Osteoblast (primary cell): Measurements from ENCODE around the gene SRPK2. TPM values are rescaled to one million over a fixed set of nuclear protein-coding genes. Genes with fewer than 3 reads are reported as not detected.
"Not testable (repeated sequence)": the region's sequence is repeated elsewhere in the genome, so short reads cannot be mapped to it uniquely, and the experiment has no call there.

Experiments used
- DNase-seq: peaks from one replicate; pipeline ENCODE4 v3.0.0; 2011; ENCODE audit warnings: low spot score, mixed read lengths; ENCODE audit not compliant: insufficient read length; ENCODE audit errors: missing footprints
- H2AFZ ChIP-seq: 2 replicates; pipeline ENCODE4 v1.6.0; 2011; ENCODE audit warnings: mild to moderate bottlenecking, low read length
- H3K27ac ChIP-seq: 2 replicates; pipeline ENCODE4 v1.5.1; 2011; ENCODE audit warnings: mild to moderate bottlenecking, low read depth, low read length, moderate library complexity
- H3K27me3 ChIP-seq: 2 replicates; pipeline ENCODE4 v1.6.0; 2012; ENCODE audit warnings: mild to moderate bottlenecking, control low read depth, inconsistent platforms, low read length, moderate library complexity; ENCODE audit not compliant: insufficient read depth
- H3K36me3 ChIP-seq: 2 replicates; pipeline ENCODE4 v1.5.1; 2011; ENCODE audit warnings: mild to moderate bottlenecking, low read length, control low read depth, moderate library complexity; ENCODE audit not compliant: insufficient read depth
- H3K4me1 ChIP-seq: 2 replicates; pipeline ENCODE4 v1.5.1; 2011; ENCODE audit warnings: mild to moderate bottlenecking, low read length, control low read depth, moderate library complexity; ENCODE audit not compliant: insufficient read depth
- H3K4me2 ChIP-seq: 2 replicates; pipeline ENCODE4 v1.6.0; 2011; ENCODE audit warnings: mild to moderate bottlenecking, low read length; ENCODE audit not compliant: insufficient read depth
- H3K4me3 ChIP-seq: fragments of 200-600 bp; sonication (generic); 3 replicates; pipeline ENCODE4 v1.5.1; 2012; ENCODE audit warnings: mild to moderate bottlenecking, low read length, inconsistent platforms; ENCODE audit not compliant: insufficient read depth
- H3K79me2 ChIP-seq: 2 replicates; pipeline ENCODE4 v1.6.0; 2012; ENCODE audit warnings: mild to moderate bottlenecking, low read length, control low read depth, inconsistent platforms; ENCODE audit not compliant: insufficient read depth
- H3K9me3 ChIP-seq: 2 replicates; pipeline ENCODE4 v1.5.1; 2011; ENCODE audit warnings: low read depth, low read length, control low read depth
- H4K20me1 ChIP-seq: 2 replicates; pipeline ENCODE4 v1.6.0; 2012; ENCODE audit warnings: mild to moderate bottlenecking, low read length, control low read depth; ENCODE audit not compliant: insufficient read depth
- CTCF ChIP-seq: IDR thresholded peaks from 2 replicates; pipeline ENCODE4 v1.5.1; 2011; ENCODE audit warnings: mild to moderate bottlenecking, low read depth, low read length, moderate library complexity; ENCODE audit errors: extremely low read depth
- total RNA-seq: library from RNA; depleted of rRNA; stranded (reverse); fragments of >200 nt; gene quantifications from 2 replicates; pipeline ENCODE4 v1.2.3, GENCODE V29; 2012

SRPK2 gene
- total RNA-seq, 1 donor = 82.2 TPM

- Histone ChIP-seq H4K20me1 (no peaks in the 10 kb centered on the region), H3K27ac (no peak overlapping the region), H3K27me3 (no peaks in the 10 kb centered on the region), H2AFZ (no peak overlapping the region), H3K9me3 (no peaks in the 10 kb centered on the region), H3K36me3 (no peaks in the 10 kb centered on the region), H3K4me2 (no peak overlapping the region), H3K4me3 (no peak overlapping the region), H3K4me1 (peaks cover 5% of the 10 kb centered on the region), H3K79me2 (no peaks in the 10 kb centered on the region)
- DNase-seq = no peak
- no peak for TF ChIP-seq CTCF
These were observed 38.0 kb upstream of the SRPK2 start for GRCh38 chr7:105426606-105427146.

GRCh38 chr7:105423987-105424386, 35.3 kb upstream of the SRPK2 start:
- Histone ChIP-seq H3K36me3 (no peaks in the 10 kb centered on the region), H4K20me1 (no peaks in the 10 kb centered on the region), H3K27ac (no peak overlapping the region), H3K4me1 (no peaks in the 10 kb centered on the region), H3K27me3 (no peaks in the 10 kb centered on the region), H3K79me2 (no peaks in the 10 kb centered on the region), H3K4me2 (no peak overlapping the region), H3K4me3 (no peak overlapping the region), H2AFZ (no peak overlapping the region), H3K9me3 (no peaks in the 10 kb centered on the region)
- TF ChIP-seq CTCF = no peak
- DNase-seq = no peak

GRCh38 chr7:105413887-105414437, 25.2 kb upstream of the SRPK2 start:
- Histone ChIP-seq H4K20me1 (no peaks in the 10 kb centered on the region), H3K9me3 (no peaks in the 10 kb centered on the region), H3K79me2 (no peaks in the 10 kb centered on the region), H3K4me2 (no peak overlapping the region), H3K27me3 (no peaks in the 10 kb centered on the region), H2AFZ (no peak overlapping the region), H3K4me3 (no peak overlapping the region), H3K27ac (no peak overlapping the region), H3K36me3 (no peaks in the 10 kb centered on the region), H3K4me1 (no peaks in the 10 kb centered on the region)
- DNase-seq = peak; percentile 48
- TF ChIP-seq CTCF = no peak

GRCh38 chr7:105410774-105411173, 22.1 kb upstream of the SRPK2 start:
- not testable (repeated sequence) for H2AFZ ChIP-seq, H3K9me3 ChIP-seq, DNase-seq, H3K4me1 ChIP-seq, H3K27ac ChIP-seq, H3K4me2 ChIP-seq, H3K36me3 ChIP-seq, H3K4me3 ChIP-seq, H3K27me3 ChIP-seq, H4K20me1 ChIP-seq, H3K79me2 ChIP-seq

- not testable (repeated sequence) for H4K20me1 ChIP-seq, H2AFZ ChIP-seq, H3K36me3 ChIP-seq, H3K27me3 ChIP-seq, H3K79me2 ChIP-seq, H3K4me2 ChIP-seq, DNase-seq, H3K4me3 ChIP-seq, H3K4me1 ChIP-seq, H3K9me3 ChIP-seq, H3K27ac ChIP-seq
These were observed 21.1 kb upstream of the SRPK2 start for GRCh38 chr7:105409775-105410174.
